Measurements from ENCODE around the gene CPSF4L.

The CPSF4L gene

GRCh38 chr17:73203135-73203787, 58.4 kb downstream of the CPSF4L start:
- no peak for DNase-seq (ENCODE audit: low read depth in 2 of 2)

GRCh38 chr17:73201215-73202069, 60.2 kb downstream of the CPSF4L start:
- DNase-seq (ENCODE audit: low read depth in 2 of 2): no peak

- no peak for DNase-seq (ENCODE audit: low read depth in 2 of 2)
These were observed 61.2 kb downstream of the CPSF4L start for GRCh38 chr17:73200476-73200875.

GRCh38 chr17:73199751-73200317, 61.8 kb downstream of the CPSF4L start:
- DNase-seq (ENCODE audit: low read depth in 2 of 2): no peak

GRCh38 chr17:73198930-73199260, 62.8 kb downstream of the CPSF4L start:
- DNase-seq (ENCODE audit: low read depth in 2 of 2): no peak
